Nephron (organoid): ENCODE measurements around the gene ZAR1L.
A peak's percentile ranks its signal among the peaks of the same experiment; 100 is the strongest.

Experiments used
- H3K27ac Mint-ChIP-seq, 3 experiments: 2 replicates each; pipeline ENCODE4 v1.8.0; 2020; ENCODE audit warnings: mixed read lengths in 3 of 3, mild to moderate bottlenecking in 2 of 3, moderate library complexity in 1 of 3
- H3K27me3 Mint-ChIP-seq: 2 replicates; pipeline ENCODE4 v1.8.0; 2021; ENCODE audit warnings: low read depth, mild to moderate bottlenecking, moderate library complexity, mixed read lengths
- H3K36me3 Mint-ChIP-seq: 2 replicates; pipeline ENCODE4 v1.8.0; 2020; ENCODE audit warnings: low read depth, mixed read lengths
- H3K4me1 Mint-ChIP-seq: 2 replicates; pipeline ENCODE4 v1.8.0; 2020; ENCODE audit warnings: mixed read lengths
- H3K4me3 Mint-ChIP-seq, 3 experiments: 2 replicates each; pipeline ENCODE4 v1.8.0; 2020; ENCODE audit warnings: mild to moderate bottlenecking in 3 of 3, mixed read lengths in 3 of 3, moderate library complexity in 2 of 3
- H3K9me3 Mint-ChIP-seq: 2 replicates; pipeline ENCODE4 v1.8.0; 2020; ENCODE audit warnings: mixed read lengths
- TF ChIP-seq, protein P1 (sequence below), 3 experiments: fragments of 200-600 bp; sonication (generic); IDR thresholded peaks; one replicate each; pipeline ENCODE4 v1.5.0; 2021; ENCODE audit warnings: antibody characterized with exemption in 3 of 3; ENCODE audit not compliant: unreplicated experiment in 3 of 3

Gene ZAR1L

DNA sequence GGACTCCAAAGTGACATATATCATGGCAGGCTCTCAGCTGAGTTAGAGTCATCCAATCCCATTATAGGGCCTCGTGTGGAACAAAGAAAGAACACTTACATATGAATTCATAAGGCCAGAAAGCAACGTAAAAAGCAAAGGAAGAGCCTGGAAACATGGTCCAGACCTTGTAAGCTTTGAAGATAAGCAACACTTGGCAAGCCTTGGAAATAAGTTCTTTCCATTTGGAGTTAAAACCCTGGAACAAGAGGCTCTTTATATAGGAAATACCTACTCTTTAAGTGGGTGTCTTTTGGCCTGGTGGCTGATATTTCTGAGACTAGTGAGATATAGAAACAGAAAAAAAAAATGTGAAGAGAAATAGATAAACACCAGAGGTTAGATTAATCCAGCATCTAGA is 49.4 kb downstream of the ZAR1L start:
- H3K36me3 Mint-ChIP-seq, result peaks cover 21% of the 10 kb centered on the region
- H3K27me3 Mint-ChIP-seq, result no peaks in the 10 kb centered on the region
- H3K9me3 Mint-ChIP-seq, result no peaks in the 10 kb centered on the region
- H3K4me1 Mint-ChIP-seq, result peaks cover 21% of the 10 kb centered on the region
- TF ChIP-seq, protein P1, sequence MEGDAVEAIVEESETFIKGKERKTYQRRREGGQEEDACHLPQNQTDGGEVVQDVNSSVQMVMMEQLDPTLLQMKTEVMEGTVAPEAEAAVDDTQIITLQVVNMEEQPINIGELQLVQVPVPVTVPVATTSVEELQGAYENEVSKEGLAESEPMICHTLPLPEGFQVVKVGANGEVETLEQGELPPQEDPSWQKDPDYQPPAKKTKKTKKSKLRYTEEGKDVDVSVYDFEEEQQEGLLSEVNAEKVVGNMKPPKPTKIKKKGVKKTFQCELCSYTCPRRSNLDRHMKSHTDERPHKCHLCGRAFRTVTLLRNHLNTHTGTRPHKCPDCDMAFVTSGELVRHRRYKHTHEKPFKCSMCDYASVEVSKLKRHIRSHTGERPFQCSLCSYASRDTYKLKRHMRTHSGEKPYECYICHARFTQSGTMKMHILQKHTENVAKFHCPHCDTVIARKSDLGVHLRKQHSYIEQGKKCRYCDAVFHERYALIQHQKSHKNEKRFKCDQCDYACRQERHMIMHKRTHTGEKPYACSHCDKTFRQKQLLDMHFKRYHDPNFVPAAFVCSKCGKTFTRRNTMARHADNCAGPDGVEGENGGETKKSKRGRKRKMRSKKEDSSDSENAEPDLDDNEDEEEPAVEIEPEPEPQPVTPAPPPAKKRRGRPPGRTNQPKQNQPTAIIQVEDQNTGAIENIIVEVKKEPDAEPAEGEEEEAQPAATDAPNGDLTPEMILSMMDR (IDR thresholded peaks at IDR 0.05; ENCODE audit: unreplicated experiment in 3 of 3), result no peak
- H3K4me3 Mint-ChIP-seq, result no peak overlapping the region
- H3K27ac Mint-ChIP-seq, result no peak overlapping the region

DNA sequence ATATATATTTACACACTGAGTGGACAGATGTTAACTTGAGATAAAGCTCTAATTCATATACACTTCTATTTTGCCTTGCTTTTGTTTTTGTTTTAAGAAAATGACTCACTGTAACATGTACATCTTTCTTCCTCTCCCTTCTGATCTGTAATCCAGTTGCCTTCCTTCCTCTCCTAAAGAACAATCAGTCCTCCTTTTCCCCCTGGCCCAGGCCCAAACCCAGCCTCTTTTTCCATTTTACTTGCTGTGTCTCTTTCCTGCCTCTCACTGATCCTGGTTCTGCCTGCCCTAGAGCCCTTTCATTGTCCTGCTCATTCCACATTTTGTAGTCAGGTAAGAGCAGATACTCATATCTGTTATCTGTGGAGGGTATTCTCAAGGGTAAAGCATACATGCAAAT is 50.8 kb downstream of the ZAR1L start:
- TF ChIP-seq, protein P1 (IDR thresholded peaks at IDR 0.05; ENCODE audit: unreplicated experiment in 3 of 3), result no peak
- H3K4me1 Mint-ChIP-seq, result peaks cover 30% of the 10 kb centered on the region
- H3K36me3 Mint-ChIP-seq, result peaks cover 21% of the 10 kb centered on the region
- no peaks in the 10 kb centered on the region for H3K27me3 Mint-ChIP-seq
- no peaks in the 10 kb centered on the region for H3K9me3 Mint-ChIP-seq
- H3K27ac Mint-ChIP-seq, result peak overlapping the region; percentile 2 to 45 (median 4)
- H3K4me3 Mint-ChIP-seq, result no peak overlapping the region

DNA sequence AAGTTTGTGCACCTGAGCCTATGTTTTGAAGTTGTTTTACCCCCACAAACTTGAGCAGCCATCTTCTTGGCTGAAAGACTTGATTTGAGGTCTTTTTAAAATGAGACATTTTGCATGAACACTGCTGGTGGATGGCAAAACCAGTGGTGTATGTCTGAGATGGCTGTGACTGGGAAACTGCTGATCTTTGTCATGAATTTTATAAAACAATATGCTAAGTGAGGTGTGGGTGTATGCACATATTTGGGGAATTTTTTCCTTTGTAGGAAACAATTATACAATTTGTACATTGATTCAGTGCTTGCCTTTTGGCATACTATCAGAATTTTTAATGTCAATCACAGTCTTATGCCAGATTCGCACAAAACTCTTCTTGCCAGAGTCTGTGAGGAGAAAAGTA is 52.5 kb downstream of the ZAR1L start:
- Mint-ChIP-seq H3K27ac (peak overlapping the region in 2 of 3 experiments; percentile 87 to 90), H3K27me3 (no peaks in the 10 kb centered on the region), H3K4me1 (peaks cover 31% of the 10 kb centered on the region), H3K9me3 (no peaks in the 10 kb centered on the region), H3K4me3 (no peak overlapping the region), H3K36me3 (peaks cover 15% of the 10 kb centered on the region)
- TF ChIP-seq, protein P1 (IDR thresholded peaks at IDR 0.05; ENCODE audit: unreplicated experiment in 3 of 3), result no peak

DNA sequence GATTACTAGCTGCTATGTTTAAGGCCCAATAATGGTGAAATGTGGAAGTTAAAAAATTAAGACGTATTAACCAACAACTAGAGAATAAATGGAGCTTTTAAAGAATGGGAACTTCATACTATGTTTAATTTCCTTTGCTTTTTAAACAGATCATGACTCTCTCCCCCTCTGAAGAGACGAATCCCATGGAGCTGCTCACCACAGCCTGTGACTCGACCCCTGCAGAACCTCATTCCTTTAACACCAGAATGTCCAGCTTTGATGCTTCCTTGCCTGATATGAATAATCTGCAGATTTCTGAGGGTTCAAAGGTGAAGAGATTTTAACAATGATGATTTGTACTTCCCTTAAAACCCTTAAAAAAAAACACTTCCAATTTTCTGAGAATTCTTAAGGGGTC is 53.0 kb downstream of the ZAR1L start:
- H3K9me3 Mint-ChIP-seq, result no peaks in the 10 kb centered on the region
- peaks cover 10% of the 10 kb centered on the region for H3K36me3 Mint-ChIP-seq
- H3K4me3 Mint-ChIP-seq, result no peak overlapping the region
- H3K4me1 Mint-ChIP-seq, result peaks cover 31% of the 10 kb centered on the region
- H3K27me3 Mint-ChIP-seq, result no peaks in the 10 kb centered on the region
- TF ChIP-seq, protein P1 (IDR thresholded peaks at IDR 0.05; ENCODE audit: unreplicated experiment in 3 of 3), result no peak
- peak overlapping the region; percentile 84 to 90 (median 87) for H3K27ac Mint-ChIP-seq

DNA sequence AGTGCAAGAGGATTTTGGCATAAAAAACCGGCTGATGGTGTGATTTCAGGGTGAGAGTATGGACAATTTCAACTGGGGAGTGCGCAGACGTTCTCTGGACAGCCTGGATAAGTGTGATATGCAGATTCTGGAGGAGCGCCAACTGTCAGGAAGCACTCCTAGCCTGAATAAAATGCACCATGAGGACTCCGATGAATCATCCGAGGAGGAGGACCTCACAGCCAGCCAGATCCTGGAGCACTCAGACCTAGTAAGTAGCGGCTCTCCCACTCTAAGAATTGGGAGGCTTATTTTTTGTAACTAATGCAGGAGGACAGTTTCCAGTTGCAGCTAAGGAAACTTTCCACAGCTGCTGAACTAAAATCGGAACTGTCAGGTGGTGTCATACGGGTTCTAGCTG is 53.6 kb downstream of the ZAR1L start:
- Mint-ChIP-seq H3K27me3 (no peaks in the 10 kb centered on the region), H3K4me3 (peak overlapping the region in 2 of 3 experiments; percentile 1 to 31), H3K9me3 (no peaks in the 10 kb centered on the region), H3K36me3 (peaks cover 10% of the 10 kb centered on the region), H3K4me1 (peaks cover 31% of the 10 kb centered on the region), H3K27ac (peak overlapping the region; percentile 84 to 90 (median 87))
- TF ChIP-seq, protein P1 (IDR thresholded peaks at IDR 0.05; ENCODE audit: unreplicated experiment in 3 of 3), result no peak

DNA sequence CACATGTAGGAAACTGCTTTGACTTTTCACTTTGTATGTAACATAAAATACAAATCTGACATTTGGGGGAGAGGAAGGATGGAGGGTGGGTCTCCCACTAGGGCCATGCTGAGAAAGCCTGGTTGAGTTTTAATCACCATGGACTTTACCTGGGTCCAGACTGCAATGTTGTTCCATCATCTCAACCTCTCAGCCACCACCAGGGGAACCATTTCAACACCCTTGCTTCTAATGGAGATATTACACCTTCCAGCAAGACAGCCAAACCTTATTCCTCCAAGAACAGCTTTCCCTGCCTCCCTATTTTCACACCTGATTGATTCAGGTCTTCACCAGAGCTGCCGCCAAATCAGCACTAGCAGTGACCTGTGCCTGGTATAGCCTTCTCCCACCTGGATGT is 56.0 kb downstream of the ZAR1L start:
- Mint-ChIP-seq H3K9me3 (no peaks in the 10 kb centered on the region), H3K4me3 (no peak overlapping the region), H3K27me3 (no peaks in the 10 kb centered on the region), H3K27ac (peak overlapping the region; percentile 30 to 82 (median 60)), H3K4me1 (peaks cover 27% of the 10 kb centered on the region), H3K36me3 (no peaks in the 10 kb centered on the region)
- TF ChIP-seq, protein P1 (IDR thresholded peaks at IDR 0.05; ENCODE audit: unreplicated experiment in 3 of 3), result peak in 1 of 3 experiments; percentile 5
